NCI-H69 (cell line): ENCODE data around the gene PRSS53.
A peak's percentile ranks its signal among the peaks of the same experiment; 100 is the strongest.
"Not testable (repeated sequence)": the region's sequence is repeated elsewhere in the genome, so short reads cannot be mapped to it uniquely, and the experiment has no call there.

ENCODE experiments used
- DNase-seq: peaks from one replicate; lab custom pipeline; 2025; lab: John Stamatoyannopoulos, UW

PRSS53 gene

DNA sequence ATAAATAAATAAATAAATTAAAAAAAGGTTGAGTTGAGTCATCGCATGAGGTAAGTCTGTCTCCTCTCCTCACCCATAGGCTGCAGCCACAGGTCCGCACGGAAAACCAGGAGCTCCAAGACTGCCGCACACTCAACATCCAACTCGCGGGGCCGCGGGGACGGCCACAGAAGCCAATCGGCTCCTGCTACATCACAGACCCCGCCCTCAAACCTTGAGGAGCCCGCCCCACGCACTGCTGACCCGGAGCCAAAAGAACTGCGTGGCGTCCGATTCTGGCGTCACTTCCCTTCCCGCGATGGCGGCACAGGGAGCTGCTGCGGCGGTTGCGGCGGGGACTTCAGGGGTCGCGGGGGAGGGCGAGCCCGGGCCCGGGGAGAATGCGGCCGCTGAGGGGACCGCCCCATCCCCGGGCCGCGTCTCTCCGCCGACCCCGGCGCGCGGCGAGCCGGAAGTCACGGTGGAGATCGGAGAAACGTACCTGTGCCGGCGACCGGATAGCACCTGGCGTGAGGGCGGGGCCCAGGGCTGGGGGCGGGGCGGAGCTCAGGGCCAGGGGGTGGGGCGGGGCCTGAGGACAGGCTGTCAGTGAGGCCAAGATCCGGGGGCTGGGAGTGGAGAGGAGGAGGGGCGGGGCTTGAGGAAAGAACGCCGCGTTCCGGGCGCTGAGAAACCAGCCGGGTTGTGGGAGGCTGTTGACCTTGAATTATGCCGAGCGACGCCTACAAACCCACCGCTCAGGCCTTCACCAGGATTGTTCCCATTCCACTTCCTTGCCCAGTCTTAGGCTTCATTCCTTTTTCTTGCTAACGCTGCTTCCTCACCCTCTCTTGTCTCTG, 28.9 kb upstream of the PRSS53 start, which contains the start of gene KAT8:
Gene KAT8, plus strand, starts transcription at position 281 of the 839 bp plus-strand sequence. Its CDS starts 18 bp downstream, at position 299.
- DNase-seq: peak; percentile 99

DNA sequence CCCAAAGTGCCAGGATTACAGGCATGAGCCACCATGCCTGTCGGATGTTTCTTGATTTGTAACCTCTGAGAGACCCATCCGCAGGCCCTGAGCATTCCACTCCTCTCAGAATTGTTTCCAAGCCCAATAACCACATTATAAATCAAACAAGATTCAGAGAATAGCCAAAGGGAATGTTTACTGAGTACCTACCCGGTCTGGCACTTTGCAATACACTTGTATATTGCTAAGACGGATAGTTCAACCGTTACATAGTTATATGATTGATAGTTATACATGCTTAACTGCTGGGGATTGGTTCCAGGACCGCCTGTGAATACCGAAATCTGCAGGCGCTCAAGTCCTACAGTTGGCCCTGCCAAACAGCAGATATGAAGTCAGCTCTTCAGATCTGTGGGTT, 25.7 kb upstream of the PRSS53 start:
- DNase-seq: no peak

DNA sequence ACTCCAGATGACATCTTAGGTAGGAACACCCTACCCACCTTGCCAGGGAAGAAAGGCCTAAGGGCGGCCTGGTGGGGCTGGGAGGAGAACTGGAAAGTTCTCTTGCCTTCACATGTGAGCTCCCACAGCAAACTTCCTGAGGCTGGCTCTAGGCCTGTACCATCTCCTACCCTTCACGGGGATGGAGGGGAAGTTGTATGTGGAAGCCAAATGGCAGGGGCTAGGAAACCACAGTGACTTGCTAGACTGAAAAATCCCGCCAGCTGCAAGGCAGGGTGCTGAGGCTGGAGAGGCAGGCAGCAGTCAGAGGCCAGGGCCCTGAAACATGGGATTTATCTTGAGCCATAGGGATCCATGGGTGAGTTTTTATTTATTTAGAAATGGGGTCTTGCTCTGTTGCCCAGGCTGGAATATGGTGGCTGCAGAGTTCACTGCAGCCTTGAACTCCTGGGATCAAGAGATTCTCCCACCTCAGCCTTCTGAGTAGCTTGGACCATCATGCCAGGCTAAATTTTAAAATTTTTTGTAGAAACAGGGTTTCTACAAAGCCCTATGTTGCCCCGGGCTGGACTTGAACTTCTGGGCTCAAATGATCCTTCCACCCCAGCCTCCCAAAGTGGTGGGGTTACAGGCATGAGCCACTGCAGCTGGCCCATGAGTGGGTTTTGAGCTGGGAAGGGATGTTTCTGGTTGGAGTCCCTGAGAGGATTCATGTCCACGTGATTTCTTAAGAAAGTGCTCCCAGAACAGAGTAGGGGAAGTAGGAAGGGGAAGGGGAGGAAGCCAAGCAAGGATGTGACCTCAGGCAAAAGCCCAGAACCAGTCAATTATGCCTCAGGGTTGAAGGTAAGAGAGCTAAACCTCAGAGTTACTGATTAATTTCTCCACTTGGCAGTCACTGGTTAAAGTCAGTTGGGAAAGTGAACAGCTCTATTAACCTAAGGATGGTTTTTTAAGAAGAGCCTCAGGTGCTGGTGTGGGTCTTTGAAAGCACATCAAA, 24.7 kb upstream of the PRSS53 start:
- DNase-seq: no peak

DNA sequence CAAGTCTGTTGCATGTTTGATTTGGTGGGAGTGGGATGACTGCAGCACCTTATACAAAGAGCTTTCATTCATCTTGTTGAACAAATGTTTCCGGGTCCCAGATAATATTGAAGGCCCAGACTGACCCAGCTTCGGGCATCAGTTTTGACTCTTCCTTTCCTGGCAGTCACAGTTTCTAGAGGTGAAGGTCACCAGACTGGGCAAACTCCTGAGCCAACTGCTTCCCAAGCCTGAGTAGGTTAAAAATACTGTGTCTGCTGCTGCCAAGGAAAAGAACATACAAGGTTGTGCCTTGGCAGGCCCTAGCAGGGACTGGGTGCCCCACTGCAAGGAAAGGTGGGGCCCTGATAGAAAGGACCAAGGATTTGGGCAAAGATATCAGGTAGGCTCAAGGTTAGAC, 24.0 kb upstream of the PRSS53 start:
- no peak for DNase-seq

DNA sequence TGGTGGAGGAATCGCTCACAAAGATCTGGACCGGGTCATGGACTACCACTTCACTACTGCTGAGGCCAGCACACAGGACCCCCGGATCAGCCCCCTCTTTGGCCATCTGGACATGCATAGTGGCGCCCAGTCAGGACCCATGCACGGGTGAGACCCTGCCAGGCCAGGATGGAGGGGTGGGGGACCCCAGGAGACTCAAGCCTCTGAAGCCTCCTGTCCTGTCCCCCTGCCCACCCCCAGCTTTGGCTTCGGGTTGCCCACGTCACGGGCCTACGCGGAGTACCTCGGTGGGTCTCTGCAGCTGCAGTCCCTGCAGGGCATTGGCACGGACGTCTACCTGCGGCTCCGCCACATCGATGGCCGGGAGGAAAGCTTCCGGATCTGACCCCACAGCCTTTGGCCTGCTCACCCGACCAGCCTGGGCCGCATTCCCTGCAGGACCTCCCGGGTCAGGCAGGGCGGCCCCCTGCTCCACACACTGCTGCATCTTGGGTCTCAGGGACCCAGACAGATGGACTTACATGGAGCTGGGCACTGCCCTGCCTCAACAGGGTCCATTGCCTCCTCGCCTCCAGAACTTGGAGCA, 23.2 kb upstream of the PRSS53 start:
- no peak for DNase-seq

DNA sequence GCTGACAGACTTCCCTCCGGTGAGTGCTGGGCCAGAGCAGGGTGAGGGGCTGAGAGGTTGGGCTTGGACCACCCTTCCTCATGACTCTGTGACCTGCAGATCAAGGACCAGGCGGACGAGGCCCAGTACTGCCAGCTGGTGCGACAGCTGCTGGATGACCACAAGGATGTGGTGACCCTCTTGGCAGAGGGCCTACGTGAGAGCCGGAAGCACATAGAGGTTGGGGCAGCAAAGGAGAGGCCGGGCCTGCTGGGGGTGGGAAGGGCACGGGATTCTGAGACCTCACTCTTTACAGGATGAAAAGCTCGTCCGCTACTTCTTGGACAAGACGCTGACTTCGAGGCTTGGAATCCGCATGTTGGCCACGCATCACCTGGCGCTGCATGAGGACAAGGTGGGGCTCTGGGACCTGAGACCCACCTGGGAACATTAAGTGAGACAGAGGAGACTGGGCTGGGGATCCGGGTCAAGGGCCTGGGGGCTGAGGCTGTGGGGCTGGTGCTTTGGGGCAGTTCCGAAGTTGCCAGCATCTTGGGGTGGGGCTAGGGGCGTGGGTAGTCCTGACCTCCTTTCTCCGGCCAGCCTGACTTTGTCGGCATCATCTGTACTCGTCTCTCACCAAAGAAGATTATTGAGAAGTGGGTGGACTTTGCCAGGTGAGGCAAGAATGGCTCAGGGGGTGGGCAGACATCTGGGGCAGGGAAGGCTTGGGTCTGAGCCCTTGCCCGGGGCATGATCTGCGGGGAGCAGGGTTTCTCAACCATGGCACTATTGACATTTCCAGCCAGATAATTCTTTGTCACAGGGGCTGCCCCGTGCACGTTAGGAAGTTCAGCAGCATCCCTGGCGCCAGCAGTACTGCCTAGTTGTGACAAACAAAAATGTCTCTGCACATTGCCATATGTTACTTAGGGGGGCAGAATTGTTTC, 21.6 kb upstream of the PRSS53 start:
- no peak for DNase-seq

DNA sequence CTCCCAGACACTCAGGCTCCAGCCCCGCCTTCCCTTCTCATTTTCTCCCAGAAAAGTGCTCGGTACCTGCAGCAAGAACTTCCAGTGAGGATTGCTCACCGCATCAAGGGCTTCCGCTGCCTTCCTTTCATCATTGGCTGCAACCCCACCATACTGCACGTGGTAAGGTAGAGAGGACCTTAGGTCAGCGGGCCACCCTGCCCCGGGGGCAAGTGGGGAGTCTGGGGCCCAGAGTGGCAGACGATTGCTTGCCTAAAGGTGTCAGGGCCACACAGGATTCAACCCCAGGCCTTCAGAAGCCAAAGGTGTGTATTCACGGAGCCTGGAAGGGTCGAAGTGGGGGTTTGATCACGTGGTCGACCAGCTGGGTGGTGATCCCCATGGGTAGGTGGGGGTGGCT, 20.9 kb upstream of the PRSS53 start:
- DNase-seq: no peak

DNA sequence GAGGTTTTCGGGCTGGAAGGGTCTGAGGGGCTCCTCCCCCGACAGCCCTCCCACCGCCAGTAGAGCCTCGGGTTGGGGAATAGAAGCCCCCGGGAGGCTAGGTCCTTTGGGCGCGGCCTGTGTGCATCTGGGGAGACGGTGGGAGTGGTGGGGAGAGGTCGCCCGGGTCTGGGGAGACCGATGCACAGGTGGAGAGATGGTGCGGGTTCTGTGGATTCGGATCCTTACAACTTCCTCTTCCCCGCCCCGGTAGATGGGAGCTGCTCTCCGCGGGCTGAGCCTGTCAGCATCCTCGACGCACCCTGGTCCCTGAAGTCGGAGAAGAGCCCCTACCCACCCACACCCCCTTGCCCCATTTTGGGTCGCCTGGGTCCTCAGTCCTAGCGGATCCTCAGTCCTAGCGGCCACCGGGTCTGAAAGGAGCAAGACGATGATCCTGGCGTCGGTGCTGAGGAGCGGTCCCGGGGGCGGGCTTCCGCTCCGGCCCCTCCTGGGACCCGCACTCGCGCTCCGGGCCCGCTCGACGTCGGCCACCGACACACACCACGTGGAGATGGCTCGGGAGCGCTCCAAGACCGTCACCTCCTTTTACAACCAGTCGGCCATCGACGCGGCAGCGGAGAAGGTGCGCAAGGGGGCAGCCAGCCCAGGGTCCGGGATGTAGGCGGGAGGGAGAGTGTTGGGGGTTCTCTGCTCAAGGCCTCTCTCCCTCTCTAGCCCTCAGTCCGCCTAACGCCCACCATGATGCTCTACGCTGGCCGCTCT, 20.2 kb upstream of the PRSS53 start:
- DNase-seq: no peak

DNA sequence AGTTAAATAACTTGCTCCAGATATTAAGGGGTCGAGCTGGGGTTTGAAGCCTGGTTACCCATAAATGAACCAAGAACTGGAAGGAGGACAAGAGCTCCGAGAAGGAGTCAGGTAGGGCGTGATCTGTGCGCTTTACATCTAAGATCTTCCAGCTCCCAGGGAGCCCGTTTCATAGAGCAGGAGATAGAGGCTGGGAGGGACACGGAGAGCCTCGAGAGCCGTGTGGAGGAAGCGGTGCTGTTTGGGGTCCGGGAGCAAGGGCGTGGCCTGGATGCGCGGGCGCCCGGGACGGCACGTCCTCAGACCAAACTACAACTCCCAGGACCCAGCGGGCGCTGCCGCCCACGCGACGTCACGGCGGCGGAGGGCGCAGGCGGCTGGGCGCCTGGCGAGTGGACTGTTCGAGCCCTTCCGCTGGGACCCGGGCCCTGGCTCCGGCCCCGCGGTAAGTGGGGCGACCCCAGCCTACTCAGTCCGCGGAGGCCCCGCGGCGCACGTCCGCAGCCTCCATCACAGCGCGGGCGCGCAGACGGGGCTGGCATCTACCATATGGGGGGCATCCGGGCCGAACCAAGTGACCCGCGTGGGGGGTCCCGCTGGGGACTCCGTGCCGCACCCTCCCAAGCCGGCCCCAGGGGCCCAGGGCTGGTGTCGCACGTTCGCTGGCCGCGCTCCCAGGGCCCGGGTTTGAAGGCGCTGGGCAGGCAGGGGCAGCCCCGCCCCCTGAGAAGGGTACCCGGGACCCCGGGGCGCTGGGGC, 19.5 kb upstream of the PRSS53 start, which contains the start of gene BCKDK:
Gene BCKDK, plus strand, starts transcription at position 352 of the 759 bp plus-strand sequence. CDS start 838 bp downstream, outside the sequence.
- peak; percentile 86 for DNase-seq

DNA sequence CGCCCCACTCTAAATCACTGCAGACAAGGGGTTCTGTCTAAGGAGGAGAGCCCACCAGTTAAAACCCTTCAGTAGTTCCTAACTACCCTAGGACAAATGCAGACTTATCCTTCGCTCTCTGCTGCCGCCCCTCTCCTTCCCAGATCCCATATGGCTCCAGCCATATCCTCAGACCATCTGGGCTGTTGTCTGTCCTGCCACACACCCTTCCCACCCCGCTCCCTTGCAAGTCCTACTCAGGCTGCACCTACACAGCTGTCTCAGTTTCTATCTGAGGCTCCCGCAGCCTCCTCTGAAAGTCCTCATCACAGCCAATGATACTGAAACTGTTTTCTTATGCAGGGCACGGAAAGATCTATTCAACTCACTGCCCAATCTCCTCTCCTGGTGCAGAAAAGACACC, 18.7 kb upstream of the PRSS53 start:
- no peak for DNase-seq

DNA sequence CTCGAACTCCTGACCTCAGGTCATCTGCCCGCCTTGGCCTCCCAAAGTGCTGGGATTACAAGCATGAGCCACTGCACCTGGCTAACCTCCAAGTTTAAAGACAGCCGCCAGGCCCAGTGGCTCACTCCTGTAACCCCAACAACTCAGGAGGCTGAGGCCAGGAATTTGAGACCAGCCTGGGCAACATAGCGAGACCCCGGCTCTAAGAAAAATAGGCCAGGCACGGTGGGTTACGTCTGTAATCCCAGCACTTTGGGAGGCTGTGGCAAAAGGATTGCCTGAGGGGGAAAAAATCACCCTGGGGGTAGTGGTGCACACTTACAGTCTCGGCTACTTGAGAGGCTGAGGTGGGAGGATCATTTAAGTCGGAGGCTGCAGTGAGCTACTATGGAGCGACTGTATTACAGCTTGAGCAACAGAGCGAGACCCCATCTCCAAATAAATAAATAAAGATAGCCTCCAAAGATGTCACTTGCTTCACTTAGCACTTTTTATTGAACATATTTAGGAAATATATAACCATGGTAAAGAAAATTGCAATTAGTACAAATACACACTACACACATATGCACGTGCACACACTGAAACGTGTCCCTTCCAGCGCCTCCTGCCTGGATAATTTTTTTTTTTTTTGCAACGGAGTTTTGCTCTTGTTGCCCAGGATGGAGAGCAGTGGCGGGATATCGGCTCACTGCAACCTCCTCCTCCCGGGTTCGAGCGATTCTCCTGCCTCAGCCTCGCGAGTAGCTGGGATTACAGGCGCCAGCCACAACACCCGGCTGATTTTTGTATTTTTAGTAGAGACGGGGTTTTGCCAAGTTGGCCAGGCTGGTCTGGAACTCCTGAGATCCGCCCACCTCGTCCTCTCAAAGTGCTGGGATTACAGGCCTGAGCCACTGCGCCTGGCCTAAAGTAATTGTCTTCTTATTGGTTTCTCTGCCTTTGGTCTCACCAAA, 18.0 kb upstream of the PRSS53 start:
- no peak for DNase-seq

DNA sequence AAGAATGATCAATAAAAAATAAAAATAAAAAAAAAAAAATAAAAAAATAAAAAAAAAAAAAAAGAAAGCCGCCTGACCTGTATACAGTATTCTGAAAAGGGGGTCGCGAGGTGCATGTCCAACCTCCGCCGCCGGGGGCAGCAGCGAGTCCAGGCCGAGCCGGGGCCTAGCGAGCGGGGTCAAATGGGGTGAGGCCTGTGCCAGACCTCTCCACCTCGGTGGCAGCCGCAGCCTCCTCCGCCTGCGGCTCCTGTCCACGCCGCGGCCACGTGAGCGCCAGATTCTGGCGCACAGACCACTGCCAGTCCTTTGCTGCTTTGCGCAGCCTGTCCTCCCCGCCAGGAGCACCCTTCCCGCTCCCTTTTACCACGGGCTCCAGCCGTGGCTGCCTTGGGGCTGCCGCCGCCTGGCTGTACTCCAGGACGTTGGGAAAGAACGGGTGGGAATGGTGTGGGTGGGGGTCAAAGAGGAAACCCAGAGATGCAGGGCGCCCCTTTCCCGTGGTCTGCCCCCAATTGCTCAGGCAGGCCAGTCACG, 17.0 kb upstream of the PRSS53 start:
- peak; percentile 69 for DNase-seq

DNA sequence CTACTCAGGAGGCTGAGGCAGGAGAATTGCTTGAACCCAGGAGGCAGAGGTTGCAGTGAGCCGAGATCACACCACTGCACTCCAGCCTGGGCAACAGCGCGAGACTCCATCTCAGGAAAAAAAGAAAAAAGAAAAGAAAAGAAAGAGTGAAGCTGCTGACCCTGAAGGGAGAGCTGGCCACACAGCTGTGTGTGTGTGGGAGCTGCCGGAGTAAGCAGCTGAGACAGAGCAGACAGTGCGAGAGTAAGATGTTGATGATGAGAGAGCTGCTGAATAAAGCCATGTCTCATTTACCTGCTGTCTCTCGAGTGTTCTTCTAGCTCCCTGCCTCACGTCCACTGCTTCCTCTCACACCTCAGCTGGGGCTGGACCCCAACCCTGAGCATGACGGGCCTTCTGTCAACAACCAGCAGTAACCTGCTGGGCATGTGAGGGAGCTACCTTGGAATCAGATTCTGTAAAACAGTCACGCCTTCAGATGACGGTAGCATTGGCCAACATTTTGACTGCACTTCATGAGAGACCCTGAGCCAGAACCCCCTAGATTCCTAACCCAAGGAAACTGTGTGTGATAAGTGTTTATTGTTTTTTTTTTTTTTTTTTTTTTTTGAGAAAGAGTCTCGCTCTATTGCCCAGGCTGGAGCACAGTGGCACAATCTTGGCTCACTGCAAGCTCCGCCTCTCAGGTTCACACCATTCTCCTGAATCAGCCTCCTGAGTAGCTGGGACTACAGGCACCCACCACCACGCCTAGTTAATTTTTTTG, 12.3 kb upstream of the PRSS53 start:
- DNase-seq: not testable (repeated sequence)

DNA sequence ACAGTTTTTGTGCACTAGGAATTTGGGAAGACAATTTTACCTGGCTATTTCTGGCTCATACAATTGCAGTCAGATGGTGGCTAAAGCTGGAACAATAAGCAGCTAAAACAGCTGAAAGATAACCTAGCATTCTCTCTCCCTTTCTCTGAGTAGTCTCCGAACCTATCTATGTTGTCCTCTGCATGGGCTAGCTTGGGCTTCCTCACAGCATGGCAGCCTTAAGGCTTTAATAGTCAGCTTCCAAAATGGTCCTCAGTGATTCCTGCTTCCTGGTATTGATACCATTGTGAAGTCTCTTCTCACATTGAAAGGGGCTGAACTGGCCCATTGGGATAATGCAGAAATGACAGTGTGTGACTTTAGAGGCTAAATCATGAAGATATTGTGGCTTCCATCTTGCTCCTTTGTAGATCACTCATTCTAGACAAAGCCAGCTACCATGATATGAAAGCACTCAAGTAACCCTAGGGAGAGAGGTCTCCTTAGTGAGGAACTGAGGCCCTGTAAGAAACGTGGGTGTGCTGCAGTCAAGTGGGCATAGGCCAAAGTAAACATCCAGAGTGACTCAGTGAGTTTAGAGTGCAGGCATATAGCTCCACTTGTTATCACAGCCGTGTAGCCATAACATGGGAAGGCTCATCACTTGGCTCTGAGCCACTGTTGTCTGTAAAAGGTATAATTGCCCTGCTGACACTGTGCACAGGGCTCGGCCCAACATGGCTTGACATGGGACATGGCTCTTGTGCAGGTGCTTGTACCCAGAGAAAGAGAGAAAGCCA, 11.3 kb upstream of the PRSS53 start:
- no peak for DNase-seq

DNA sequence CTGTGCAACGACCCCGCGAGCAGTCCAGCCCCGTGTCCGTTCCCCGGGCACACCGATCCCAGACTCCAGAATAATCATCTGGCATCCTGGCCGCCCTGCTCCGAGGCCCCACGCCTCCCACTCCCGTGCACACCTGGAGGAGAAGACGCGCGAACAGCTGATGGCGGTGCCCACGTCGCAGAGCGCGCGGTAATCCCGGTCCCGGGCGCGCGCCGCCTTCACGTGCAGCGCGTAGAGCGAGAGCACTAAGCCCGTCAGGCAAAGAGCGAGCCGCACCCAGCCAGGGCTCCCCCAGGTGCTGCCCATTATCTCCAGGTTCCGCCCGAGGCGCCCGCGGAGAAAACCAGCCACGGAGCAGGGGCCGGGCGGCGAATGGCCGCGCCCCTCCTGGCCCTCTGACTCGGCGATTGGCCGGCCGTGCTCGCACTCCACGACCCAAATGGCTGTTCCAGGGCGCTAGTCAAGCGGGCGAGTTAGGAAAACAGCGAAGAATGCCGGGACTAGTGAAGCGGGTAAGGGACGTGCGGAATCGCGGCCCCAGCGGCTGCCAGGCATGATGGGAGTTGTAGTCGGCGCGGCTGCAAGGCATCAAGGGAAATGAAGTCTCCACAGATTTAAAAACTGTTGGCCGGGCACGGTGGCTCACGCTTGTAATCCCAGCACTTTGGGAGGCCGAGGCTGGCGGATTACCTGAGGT, 5.8 kb upstream of the PRSS53 start, which contains the start of gene VKORC1:
Gene VKORC1, minus strand, starts transcription at position 374 of the 697 bp plus-strand sequence. Its CDS starts 68 bp downstream, at position 306.
- peak; percentile 99 for DNase-seq

DNA sequence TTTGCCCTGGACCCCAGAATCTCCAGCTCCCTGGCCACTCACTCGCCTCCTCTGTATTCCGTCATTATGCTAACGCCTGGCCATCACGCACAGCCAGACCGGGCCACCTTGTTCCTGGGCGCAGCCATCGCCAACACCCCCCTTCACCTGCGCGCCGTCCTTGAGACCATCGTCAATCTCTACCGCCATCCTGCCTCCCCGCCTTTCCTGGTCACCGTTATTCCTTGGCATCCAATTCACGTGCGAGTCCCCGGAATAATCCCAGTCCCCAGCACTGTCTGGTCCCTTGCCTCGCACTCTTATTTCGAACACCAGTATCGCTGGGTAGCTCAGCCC, 5.3 kb upstream of the PRSS53 start:
- DNase-seq: peak; percentile 66
